Vagina (tissue), 2 donors: Measurements from ENCODE around the gene APOLD1.

ENCODE experiments used
- POLR2AphosphoS5 ChIP-seq, 2 donors: sonication (generic); formaldehyde crosslinking; IDR thresholded peaks; one replicate each; pipeline ENCODE4 v1.9.0; 2017; ENCODE audit warnings: antibody characterized with exemption in 2 of 2, mild to moderate bottlenecking in 2 of 2, low read depth in 1 of 2; ENCODE audit not compliant: insufficient read depth in 1 of 2
- TF ChIP-seq, protein P1 (sequence below), 3 experiments: fragments of 450-650 bp in 2 of 3; fragments of 200-600 bp in 1 of 3; sonication (generic) in 1 of 3; IDR thresholded peaks; one replicate each; pipeline ENCODE4 v1.5.1; 2017 to 2019; ENCODE audit warnings: antibody characterized with exemption in 3 of 3, mild to moderate bottlenecking in 2 of 3, moderate library complexity in 2 of 3

DNA sequence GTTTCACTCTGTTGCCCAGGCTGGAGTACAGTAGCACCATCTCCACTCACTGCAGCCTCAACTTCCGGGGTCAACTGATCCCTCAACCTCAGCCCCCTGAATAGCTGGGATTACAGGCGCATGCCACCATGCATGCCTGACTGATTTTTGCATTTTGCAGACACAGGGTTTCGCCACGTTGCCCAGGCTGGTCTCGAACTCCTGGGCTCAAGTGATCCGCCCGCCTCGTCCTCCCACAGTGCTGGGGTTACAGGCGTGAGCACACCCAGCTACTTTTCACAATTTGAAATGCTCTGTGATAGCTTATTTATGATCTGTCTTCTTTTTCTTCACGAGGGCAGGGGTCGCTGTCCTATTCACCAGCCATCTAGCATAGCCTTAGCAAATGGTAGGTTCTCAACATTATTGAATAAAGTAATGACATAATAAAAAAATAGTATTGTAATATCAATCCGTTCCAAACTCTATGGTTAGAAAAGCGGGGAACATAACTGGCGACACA lies 27.2 kb downstream of the APOLD1 start:
- TF ChIP-seq, protein P1, sequence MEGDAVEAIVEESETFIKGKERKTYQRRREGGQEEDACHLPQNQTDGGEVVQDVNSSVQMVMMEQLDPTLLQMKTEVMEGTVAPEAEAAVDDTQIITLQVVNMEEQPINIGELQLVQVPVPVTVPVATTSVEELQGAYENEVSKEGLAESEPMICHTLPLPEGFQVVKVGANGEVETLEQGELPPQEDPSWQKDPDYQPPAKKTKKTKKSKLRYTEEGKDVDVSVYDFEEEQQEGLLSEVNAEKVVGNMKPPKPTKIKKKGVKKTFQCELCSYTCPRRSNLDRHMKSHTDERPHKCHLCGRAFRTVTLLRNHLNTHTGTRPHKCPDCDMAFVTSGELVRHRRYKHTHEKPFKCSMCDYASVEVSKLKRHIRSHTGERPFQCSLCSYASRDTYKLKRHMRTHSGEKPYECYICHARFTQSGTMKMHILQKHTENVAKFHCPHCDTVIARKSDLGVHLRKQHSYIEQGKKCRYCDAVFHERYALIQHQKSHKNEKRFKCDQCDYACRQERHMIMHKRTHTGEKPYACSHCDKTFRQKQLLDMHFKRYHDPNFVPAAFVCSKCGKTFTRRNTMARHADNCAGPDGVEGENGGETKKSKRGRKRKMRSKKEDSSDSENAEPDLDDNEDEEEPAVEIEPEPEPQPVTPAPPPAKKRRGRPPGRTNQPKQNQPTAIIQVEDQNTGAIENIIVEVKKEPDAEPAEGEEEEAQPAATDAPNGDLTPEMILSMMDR (IDR thresholded peaks at IDR 0.05), result no peak
- no peak for TF ChIP-seq POLR2AphosphoS5 (IDR thresholded peaks at IDR 0.05; ENCODE audit: insufficient read depth in 1 of 2, low read depth in 1 of 2)
